Measurements from ENCODE around the gene PRKN.

DNA sequence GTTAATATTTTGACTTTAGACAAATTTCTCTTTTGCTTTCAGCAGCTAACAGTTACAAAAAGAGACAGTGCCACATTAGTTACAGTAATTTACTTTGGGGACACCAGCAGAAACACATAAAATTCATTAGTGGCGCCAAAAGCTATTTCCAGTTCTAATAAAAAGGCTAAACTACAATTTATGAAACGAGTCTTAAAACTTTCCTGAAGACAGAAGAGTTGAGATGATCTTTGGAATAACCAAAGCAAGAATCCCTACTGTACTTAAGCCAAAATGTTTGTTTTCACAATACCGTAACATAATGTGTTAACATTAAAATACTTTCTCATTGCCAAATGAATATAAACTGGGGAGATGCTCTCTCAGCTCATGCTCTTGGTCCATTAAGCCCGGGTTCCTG, 1103.5 kb downstream of the PRKN start:
- TF ChIP-seq TOX (CRISPR knock-in tag; IDR thresholded peaks at IDR 0.05; ENCODE audit: borderline replicate concordance) (no peak), ZNF70 (CRISPR knock-in tag; IDR thresholded peaks at IDR 0.05) (no peak), OSR1 (CRISPR knock-in tag; IDR thresholded peaks at IDR 0.05) (no peak), PPARA (CRISPR knock-in tag; IDR thresholded peaks at IDR 0.05; ENCODE audit: borderline replicate concordance) (no peak), ESRRG (CRISPR knock-in tag; IDR thresholded peaks at IDR 0.05) (no peak)
- TF ChIP-seq, protein P1, sequence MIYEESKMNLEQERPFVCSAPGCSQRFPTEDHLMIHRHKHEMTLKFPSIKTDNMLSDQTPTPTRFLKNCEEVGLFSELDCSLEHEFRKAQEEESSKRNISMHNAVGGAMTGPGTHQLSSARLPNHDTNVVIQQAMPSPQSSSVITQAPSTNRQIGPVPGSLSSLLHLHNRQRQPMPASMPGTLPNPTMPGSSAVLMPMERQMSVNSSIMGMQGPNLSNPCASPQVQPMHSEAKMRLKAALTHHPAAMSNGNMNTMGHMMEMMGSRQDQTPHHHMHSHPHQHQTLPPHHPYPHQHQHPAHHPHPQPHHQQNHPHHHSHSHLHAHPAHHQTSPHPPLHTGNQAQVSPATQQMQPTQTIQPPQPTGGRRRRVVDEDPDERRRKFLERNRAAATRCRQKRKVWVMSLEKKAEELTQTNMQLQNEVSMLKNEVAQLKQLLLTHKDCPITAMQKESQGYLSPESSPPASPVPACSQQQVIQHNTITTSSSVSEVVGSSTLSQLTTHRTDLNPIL (CRISPR knock-in tag; IDR thresholded peaks at IDR 0.05; ENCODE audit: low read depth): no peak
- TF ChIP-seq, protein P2, sequence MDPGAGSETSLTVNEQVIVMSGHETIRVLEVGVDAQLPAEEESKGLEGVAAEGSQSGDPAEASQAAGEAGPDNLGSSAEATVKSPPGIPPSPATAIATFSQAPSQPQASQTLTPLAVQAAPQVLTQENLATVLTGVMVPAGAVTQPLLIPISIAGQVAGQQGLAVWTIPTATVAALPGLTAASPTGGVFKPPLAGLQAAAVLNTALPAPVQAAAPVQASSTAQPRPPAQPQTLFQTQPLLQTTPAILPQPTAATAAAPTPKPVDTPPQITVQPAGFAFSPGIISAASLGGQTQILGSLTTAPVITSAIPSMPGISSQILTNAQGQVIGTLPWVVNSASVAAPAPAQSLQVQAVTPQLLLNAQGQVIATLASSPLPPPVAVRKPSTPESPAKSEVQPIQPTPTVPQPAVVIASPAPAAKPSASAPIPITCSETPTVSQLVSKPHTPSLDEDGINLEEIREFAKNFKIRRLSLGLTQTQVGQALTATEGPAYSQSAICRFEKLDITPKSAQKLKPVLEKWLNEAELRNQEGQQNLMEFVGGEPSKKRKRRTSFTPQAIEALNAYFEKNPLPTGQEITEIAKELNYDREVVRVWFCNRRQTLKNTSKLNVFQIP (CRISPR knock-in tag; IDR thresholded peaks at IDR 0.05; ENCODE audit: borderline replicate concordance, low read depth): no peak

Measured in SK-N-SH treated with all-trans-retinoic acid at 6 μM for 48 hours (cell line).